GM10847 (cell line): ENCODE results near the gene TMEM126A.

Source experiments
- POLR2A ChIP-seq: IDR thresholded peaks from 2 replicates; pipeline ENCODE4 v1.6.1; 2011; ENCODE audit not compliant: insufficient read length; ENCODE audit errors: extremely low read depth

Gene TMEM126A

DNA sequence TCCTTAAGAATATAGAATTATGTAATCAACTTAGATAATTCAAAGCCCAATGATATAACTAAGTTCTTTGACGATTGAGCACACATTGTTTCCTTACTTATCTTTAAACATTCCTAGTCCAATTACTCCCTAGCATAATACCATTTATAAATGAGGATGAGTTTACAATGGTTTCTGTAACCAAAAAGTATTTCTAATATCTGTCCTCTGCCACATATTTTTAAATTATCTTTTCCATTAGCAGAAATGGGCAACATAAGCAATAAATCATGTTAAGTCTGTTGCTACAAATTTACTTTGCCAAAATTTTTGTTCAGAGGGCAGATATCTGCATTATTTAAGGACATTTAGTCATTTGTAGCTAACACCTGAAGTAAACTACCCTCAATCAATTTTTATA, 10.4 kb downstream of the TMEM126A start:
- TF ChIP-seq POLR2A: no peak

DNA sequence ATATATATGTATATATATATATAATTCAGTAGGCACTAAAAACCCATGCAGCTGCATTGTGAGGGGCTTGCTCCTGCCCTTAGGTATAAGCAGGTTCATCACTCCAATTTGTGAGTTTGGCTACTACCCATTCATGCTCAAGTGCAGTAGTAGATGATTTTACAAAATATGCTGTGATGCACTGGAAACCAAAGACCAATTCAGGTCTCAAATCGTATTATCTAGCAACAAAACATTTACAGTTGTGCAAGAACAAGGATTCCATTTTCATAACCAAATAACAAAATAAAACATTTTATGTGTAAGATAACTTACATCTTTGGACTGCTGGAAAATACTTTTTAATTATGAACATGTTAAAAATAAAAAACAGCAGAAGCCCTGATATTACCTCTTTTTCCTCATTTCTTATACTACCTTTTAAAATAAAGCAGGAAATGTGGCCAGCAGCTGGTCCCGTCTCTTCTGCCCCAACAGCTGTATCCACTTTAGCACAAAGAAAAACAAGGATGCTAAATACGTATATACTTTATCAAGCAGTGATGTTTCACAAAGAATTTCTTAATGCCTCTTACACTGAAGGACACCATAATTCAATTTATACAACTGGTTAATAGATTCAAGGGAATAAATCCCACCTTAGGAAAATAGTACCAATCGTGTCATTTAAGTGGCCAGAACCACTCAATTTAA, 14.4 kb downstream of the TMEM126A start:
- no peak for TF ChIP-seq POLR2A

GRCh38 chr11:85663080-85663752, 15.4 kb downstream of the TMEM126A start:
- TF ChIP-seq POLR2A: no peak

GRCh38 chr11:85663753-85664614, 16.2 kb downstream of the TMEM126A start:
- peak; percentile 33 for TF ChIP-seq POLR2A

GRCh38 chr11:85664615-85665481, 17.1 kb downstream of the TMEM126A start, which contains the start of gene CREBZF:
Gene CREBZF, minus strand, starts transcription at chr11:85665129. Its CDS starts 254 bp downstream, at chr11:85664875.
- peak; percentile 90 for TF ChIP-seq POLR2A

GRCh38 chr11:85665733-85666132, 18.0 kb downstream of the TMEM126A start:
- TF ChIP-seq POLR2A: no peak

DNA sequence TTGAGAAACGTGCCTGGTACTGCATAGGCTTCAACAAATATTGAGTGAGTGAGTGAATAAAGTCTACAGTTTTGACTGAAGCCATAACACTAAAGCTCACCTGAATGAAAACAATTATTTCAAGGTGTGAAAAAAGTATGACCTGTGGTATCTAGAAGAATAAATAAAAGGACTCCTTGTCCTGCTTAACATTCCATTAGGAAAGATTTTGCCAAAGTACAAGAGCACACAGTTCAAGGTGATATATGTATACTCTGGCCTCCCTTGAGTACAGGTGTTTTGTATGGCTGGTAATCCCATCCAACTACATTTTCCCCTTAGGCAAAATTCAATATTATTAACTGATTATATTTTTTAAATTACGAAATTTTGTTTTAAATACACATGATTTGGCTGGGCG, 18.9 kb downstream of the TMEM126A start:
- no peak for TF ChIP-seq POLR2A

DNA sequence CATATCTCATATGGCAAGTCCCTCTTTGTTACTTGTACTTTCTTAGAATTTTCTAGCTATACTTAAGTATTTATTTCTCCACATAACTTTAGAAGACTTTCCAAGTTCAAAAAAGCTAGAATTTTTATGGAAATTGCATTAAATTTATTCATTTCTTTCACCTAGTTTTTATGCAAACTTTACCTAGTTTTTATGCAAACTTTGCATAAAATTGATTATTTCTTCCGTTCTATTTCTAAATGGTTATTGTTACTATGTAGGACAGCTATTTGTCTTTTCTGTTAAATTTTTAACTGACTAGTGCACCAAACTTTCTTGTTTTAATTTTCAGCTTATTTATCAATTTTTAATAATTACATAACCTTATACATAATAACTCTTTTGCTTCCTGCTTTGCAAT, 20.4 kb downstream of the TMEM126A start:
- no peak for TF ChIP-seq POLR2A

- no peak for TF ChIP-seq POLR2A
Measured at GRCh38 chr11:85672105-85672902, 24.5 kb downstream of the TMEM126A start.

GRCh38 chr11:85673393-85673792, 25.6 kb downstream of the TMEM126A start:
- TF ChIP-seq POLR2A: no peak

GRCh38 chr11:85679576-85679975, 31.8 kb downstream of the TMEM126A start:
- no peak for TF ChIP-seq POLR2A

DNA sequence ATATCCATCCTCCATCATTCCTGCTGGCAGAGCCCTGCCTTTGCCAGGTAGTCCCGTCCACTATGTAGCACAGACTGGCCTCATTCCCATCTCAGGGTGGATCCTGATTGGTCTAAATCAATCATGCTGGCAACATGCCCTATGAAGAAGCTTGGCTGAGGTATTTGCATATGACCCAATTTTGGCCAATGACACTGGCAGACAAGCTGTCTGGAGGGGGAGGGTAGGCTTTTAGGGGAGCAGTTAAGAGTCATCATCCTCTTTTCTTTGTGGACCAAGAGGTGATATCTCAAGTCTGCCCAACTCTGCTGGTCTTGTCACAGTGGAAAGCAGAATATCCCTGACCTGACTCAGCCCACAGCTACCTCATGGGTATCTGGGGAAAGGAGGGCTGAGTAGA, 33.1 kb downstream of the TMEM126A start:
- no peak for TF ChIP-seq POLR2A

DNA sequence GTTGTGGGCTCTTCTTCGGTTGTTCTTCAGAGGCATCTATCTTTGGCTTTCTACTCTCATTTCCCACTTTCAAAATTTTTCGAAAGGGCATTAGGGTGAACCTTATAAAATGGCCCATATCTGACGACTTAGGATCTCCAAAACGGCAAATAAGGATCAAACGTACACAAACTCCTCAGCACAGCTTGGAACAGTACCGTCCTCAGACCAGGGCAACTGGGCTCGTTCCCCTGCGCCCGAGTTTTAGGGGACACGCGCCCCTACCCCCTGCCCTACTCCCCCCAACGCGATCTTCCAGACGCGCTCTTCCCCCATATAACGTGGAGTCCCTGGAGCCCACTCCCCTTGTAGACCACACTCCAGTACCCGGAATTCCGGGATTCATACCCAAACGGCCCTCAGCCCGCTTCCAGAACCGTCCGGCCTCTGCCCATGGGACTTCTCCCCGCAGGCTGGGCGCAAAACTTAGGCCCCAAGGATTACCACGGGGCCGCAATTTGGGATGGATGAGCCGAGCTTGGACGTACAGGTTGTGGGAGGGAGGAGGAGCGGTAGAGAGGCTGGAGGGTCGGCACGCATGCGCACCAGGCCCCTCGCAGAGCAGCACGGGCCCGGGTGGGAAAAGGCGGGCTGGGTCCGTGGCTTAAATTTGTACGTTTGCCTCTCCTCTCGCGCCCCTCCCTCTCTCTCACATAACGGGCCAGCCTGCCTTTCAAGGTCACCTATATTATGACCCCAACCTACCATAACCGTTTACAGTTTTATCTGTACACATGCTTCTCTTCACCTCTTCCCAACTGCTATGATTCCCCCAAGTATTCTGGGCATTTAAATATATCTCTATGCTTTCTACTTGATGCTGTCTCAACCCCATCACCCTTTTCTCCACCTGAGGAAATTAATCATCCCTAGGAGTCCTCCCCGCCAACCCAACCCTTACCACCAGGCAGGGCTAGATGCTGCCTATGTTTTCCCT, 34.9 kb downstream of the TMEM126A start:
- TF ChIP-seq POLR2A: no peak
